GM23338 (cell line): ENCODE data around the gene MCCC1. TPM values are rescaled to one million over a fixed set of nuclear protein-coding genes. Genes with fewer than 3 reads are reported as not detected.

Experiments
- ATAC-seq: fragments of 200-7000 bp; cut with Tn5 transposase; 3 replicates; pipeline ENCODE4 v1.9.1; 2020
- DNase-seq: peaks from one replicate; pipeline ENCODE4 v3.0.0-alpha.2; 2015; ENCODE audit warnings: low spot score
- H2AFZ ChIP-seq: fragments of 200-600 bp; sonication (generic); 2 replicates; pipeline ENCODE4 v1.8.0; 2016; ENCODE audit warnings: antibody characterized with exemption, mild to moderate bottlenecking, moderate library complexity
- H3F3A ChIP-seq: fragments of 200-600 bp; sonication (generic); replicated peaks from 2 replicates; pipeline ENCODE4 v1.8.0; 2017; ENCODE audit warnings: antibody characterized with exemption, mixed run types, low read depth
- H3K27ac ChIP-seq: fragments of 200-600 bp; sonication (generic); 2 replicates; pipeline ENCODE4 v1.6.1; 2016; ENCODE audit warnings: low read depth
- H3K27me3 ChIP-seq: fragments of 200-600 bp; sonication (generic); 2 replicates; pipeline ENCODE4 v1.8.0; 2016; ENCODE audit warnings: mild to moderate bottlenecking, mixed run types, moderate library complexity; ENCODE audit not compliant: insufficient read depth
- H3K36me3 ChIP-seq: fragments of 200-600 bp; sonication (generic); 2 replicates; pipeline ENCODE4 v1.8.0; 2016; ENCODE audit warnings: mild to moderate bottlenecking; ENCODE audit not compliant: insufficient read depth
- H3K4me1 ChIP-seq: fragments of 200-600 bp; sonication (generic); 2 replicates; pipeline ENCODE4 v1.8.0; 2016; ENCODE audit warnings: mild to moderate bottlenecking, moderate library complexity; ENCODE audit not compliant: insufficient read depth
- H3K4me2 ChIP-seq: fragments of 200-600 bp; sonication (generic); 2 replicates; pipeline ENCODE4 v1.7.1; 2017; ENCODE audit warnings: mixed run types
- H3K4me3 ChIP-seq: fragments of 200-600 bp; sonication (generic); 2 replicates; pipeline ENCODE4 v1.6.1; 2016; ENCODE audit warnings: mixed run types
- H3K79me2 ChIP-seq: fragments of 200-600 bp; sonication (generic); replicated peaks from 2 replicates; pipeline ENCODE4 v1.8.0; 2017; ENCODE audit warnings: mild to moderate bottlenecking; ENCODE audit not compliant: insufficient read depth
- H3K9me2 ChIP-seq: fragments of 200-600 bp; sonication (generic); 2 replicates; pipeline ENCODE4 v1.8.0; 2017; ENCODE audit not compliant: insufficient read depth
- H4K20me1 ChIP-seq: fragments of 200-600 bp; sonication (generic); replicated peaks from 2 replicates; pipeline ENCODE4 v1.8.0; 2017; ENCODE audit warnings: mild to moderate bottlenecking; ENCODE audit not compliant: insufficient read depth
- H3K27ac Mint-ChIP-seq: 2 replicates; pipeline ENCODE4 v1.8.0; 2020; ENCODE audit warnings: inconsistent platforms, mild to moderate bottlenecking, moderate library complexity, mixed read lengths
- H3K27me3 Mint-ChIP-seq: 3 replicates; pipeline ENCODE4 v1.8.0; 2022; ENCODE audit warnings: low read depth, mild to moderate bottlenecking, moderate library complexity, mixed read lengths, inconsistent platforms; ENCODE audit not compliant: insufficient read depth, poor library complexity
- H3K36me3 Mint-ChIP-seq: 3 replicates; pipeline ENCODE4 v1.8.0; 2021; ENCODE audit warnings: low read depth, mild to moderate bottlenecking, inconsistent platforms, moderate library complexity, mixed read lengths
- H3K4me1 Mint-ChIP-seq: 3 replicates; pipeline ENCODE4 v1.8.0; 2020; ENCODE audit warnings: mild to moderate bottlenecking, inconsistent platforms, mixed read lengths
- H3K4me3 Mint-ChIP-seq: 3 replicates; pipeline ENCODE4 v1.8.0; 2021; ENCODE audit warnings: moderate library complexity, mild to moderate bottlenecking, inconsistent platforms, mixed read lengths
- H3K9me3 Mint-ChIP-seq: 3 replicates; pipeline ENCODE4 v1.8.0; 2020; ENCODE audit warnings: moderate library complexity, mild to moderate bottlenecking, inconsistent platforms, mixed read lengths
- CREB1 ChIP-seq: fragments of 250-450 bp; sonication (Bioruptor Pico); IDR thresholded peaks from 2 replicates; pipeline ENCODE4 v1.5.0; 2020; ENCODE audit warnings: low read depth, mild to moderate bottlenecking, moderate library complexity
- CTCF ChIP-seq, 2 experiments: fragments of 200-600 bp in 1 of 2; sonication (generic) in 1 of 2; conservative IDR thresholded peaks; 2 replicates each; pipeline versions ENCODE4 v1.5.1 to v1.6.1; 2016 to 2017; ENCODE audit warnings: antibody characterized with exemption in 2 of 2, low read depth in 2 of 2, mild to moderate bottlenecking in 2 of 2, moderate library complexity in 1 of 2
- ETS1 ChIP-seq: IDR thresholded peaks from 2 replicates; pipeline ENCODE4 v1.6.1; 2016; ENCODE audit warnings: antibody characterized with exemption
- EZH2 ChIP-seq: fragments of 200-600 bp; sonication (generic); IDR thresholded peaks from one replicate; pipeline ENCODE4 v1.8.0; 2017; ENCODE audit warnings: antibody characterized with exemption, mild to moderate bottlenecking, low read depth; ENCODE audit not compliant: unreplicated experiment
- EZH2phosphoT487 ChIP-seq: fragments of 200-600 bp; sonication (generic); IDR thresholded peaks from one replicate; pipeline ENCODE4 v1.8.1; 2018; ENCODE audit warnings: antibody characterized with exemption; ENCODE audit not compliant: unreplicated experiment
- JUNB ChIP-seq: IDR thresholded peaks from one replicate; pipeline ENCODE4 v1.6.1; 2016; ENCODE audit warnings: antibody characterized with exemption; ENCODE audit not compliant: unreplicated experiment
- NANOG ChIP-seq: IDR thresholded peaks from 2 replicates; pipeline ENCODE4 v1.6.1; 2016; ENCODE audit warnings: antibody characterized with exemption, borderline replicate concordance
- POLR2AphosphoS5 ChIP-seq: IDR thresholded peaks from 2 replicates; pipeline ENCODE4 v1.6.1; 2016; ENCODE audit warnings: antibody characterized with exemption, low read depth
- REST ChIP-seq: IDR thresholded peaks from one replicate; pipeline ENCODE4 v1.6.1; 2018; ENCODE audit warnings: antibody characterized with exemption; ENCODE audit not compliant: unreplicated experiment
- STAT1 ChIP-seq: IDR thresholded peaks from one replicate; pipeline ENCODE4 v1.6.1; 2016; ENCODE audit warnings: antibody characterized with exemption; ENCODE audit not compliant: unreplicated experiment
- ZNF114 ChIP-seq: fragments of 250-450 bp; sonication (Bioruptor Pico); IDR thresholded peaks from 2 replicates; pipeline ENCODE4 v1.5.0; 2020; ENCODE audit warnings: mild to moderate bottlenecking, moderate library complexity
- ZNF331 ChIP-seq: fragments of 250-450 bp; sonication (Bioruptor Pico); IDR thresholded peaks from 2 replicates; pipeline ENCODE4 v1.5.0; 2020; ENCODE audit warnings: low read depth, mild to moderate bottlenecking, moderate library complexity
- ZNF462 ChIP-seq: fragments of 250-450 bp; sonication (Bioruptor Pico); IDR thresholded peaks from 2 replicates; pipeline ENCODE4 v1.5.0; 2020; ENCODE audit warnings: mild to moderate bottlenecking, moderate library complexity
- polyA plus RNA-seq: library from polyadenylated mRNA; unstranded; fragments of >200 nt; fragmentation: Nextera tagmentation; extraction: Ambion mirVana; gene quantifications from 2 replicates; pipeline ENCODE4 v1.2.1, GENCODE V29; 2016
- total RNA-seq: library from RNA; depleted of rRNA; stranded (reverse); fragments of >200 nt; shearing (Covaris generic); gene quantifications from 2 replicates; pipeline ENCODE4 v1.2.3, GENCODE V29; 2014

Gene MCCC1
- total and polyA plus RNA-seq, 2 experiments from 2014 or later: 20.2 to 24.2 TPM

- Histone ChIP-seq H3K36me3 (no peaks in the 10 kb centered on the region), H4K20me1 (peaks cover 9% of the 10 kb centered on the region; the same call in 1 of the 2 replicates), H3K4me2 (no peak overlapping the region), H3K9me2 (no peaks in the 10 kb centered on the region), H3K79me2 (peaks cover 100% of the 10 kb centered on the region), H3K27ac (no peak overlapping the region; the same call in 1 of the 2 replicates), H3F3A (no peaks in the 10 kb centered on the region), H3K4me3 (no peak overlapping the region), H3K4me1 (peaks cover 35% of the 10 kb centered on the region), H2AFZ (no peak overlapping the region), H3K27me3 (no peaks in the 10 kb centered on the region)
- TF ChIP-seq ETS1 (no peak), ZNF114 (CRISPR knock-in tag) (no peak), NANOG (no peak), CTCF (conservative IDR thresholded peaks at IDR 0.05; ENCODE audit: low read depth in 2 of 2) (no peak), JUNB (no peak), EZH2phosphoT487 (no peak), REST (no peak), POLR2AphosphoS5 (no peak), EZH2 (no peak), STAT1 (no peak), CREB1 (CRISPR knock-in tag) (no peak), ZNF462 (CRISPR knock-in tag) (no peak), ZNF331 (no peak)
- Mint-ChIP-seq H3K27me3 (peaks cover 2% of the 10 kb centered on the region), H3K27ac (peak overlapping the region; percentile 16; the same call in 1 of the 2 replicates), H3K4me3 (no peak overlapping the region), H3K9me3 (no peaks in the 10 kb centered on the region), H3K4me1 (peaks cover 49% of the 10 kb centered on the region), H3K36me3 (no peaks in the 10 kb centered on the region)
- DNase-seq (no peak), ATAC-seq (no peak)
Measured at GRCh38 chr3:182971637-182972036, 127.7 kb downstream of the MCCC1 start.
